GM19193 (cell line): ENCODE data around the gene ADH6.

ENCODE experiments used
- POLR2A ChIP-seq: IDR thresholded peaks from 4 replicates; pipeline ENCODE4 v1.6.1; 2011; ENCODE audit not compliant: insufficient read depth, insufficient read length; ENCODE audit errors: extremely low read depth

The ADH6 gene

DNA sequence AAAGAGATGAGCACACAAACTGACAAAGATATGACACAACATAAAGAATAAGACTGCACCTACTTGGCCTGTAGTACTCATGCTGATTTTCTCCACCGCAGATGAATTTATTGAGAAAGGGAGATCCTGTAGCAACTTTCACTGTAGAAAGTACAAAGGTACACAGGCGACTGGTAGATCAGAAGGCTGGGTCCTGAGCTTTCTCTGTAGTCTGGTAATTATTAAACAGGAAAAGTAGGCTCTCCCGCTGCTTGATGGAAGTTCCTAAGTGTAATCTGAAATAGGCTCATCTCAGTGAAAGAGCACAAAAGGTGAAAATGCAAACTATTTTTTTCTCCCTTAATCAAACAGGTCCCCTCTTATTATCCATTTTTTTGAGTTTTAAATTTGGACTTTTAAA lies at the start of gene ADH6:
ADH6 (minus strand) TSS at position 175 of the 400 bp plus-strand sequence; CDS start at position 81, 94 bp downstream.
- TF ChIP-seq POLR2A = no peak

DNA sequence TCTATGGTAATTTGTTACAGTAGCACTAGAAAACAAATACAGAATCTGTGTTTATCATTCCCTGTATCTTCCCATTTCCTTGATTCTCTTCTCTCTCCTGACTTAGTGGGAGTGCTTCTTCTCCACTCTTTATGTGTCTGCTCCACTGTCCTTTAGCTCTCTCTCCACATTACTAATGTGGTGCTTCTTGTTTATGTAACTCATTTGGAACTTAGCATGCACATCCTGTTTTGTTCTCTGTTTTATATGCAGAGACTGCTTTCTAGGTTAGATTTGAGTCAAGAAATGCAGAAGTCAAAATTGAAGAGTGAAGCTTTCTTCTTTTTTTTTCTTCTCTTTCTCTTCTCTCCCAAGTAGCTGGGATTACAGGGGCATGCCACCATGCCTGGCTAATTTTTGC lies 45.9 kb upstream of the ADH6 start:
- TF ChIP-seq POLR2A = no peak

DNA sequence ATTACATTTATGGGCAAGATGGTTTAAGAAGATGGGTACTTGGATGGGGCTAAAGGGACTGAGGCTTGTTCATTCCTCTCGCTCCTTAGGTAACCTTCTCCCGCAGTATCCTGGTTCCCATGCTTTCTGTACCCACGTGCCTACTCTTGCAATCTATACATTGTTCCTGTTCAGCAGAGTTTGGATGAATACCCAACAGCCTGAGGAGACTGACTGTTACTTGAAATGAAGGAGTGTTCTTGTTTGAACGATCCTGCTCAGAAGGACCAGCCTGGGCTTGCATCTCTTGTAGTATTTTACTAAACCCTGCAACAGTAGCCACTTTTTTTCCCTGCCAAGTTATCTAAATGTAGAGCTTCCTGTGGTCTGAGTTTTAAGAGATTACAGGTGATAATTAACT lies 33.7 kb upstream of the ADH6 start:
- TF ChIP-seq POLR2A = no peak

DNA sequence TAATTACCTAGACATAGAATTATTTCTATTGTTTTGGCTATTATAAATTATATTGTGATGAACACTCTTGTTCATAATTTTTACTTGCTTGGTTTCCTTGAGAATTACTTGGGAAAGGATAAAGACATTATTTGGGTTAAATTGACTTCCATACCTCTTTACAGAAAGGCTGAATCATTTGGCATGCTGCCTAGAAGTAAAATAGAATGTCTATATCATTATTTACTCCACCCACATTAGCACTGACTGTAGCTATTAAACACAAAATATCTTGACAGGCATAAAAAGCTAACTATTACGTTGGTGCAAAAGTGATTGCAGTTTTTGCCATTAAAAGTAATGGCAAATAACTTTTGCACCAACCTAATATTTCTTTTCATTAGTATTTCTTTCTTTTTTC lies 29.7 kb upstream of the ADH6 start:
- TF ChIP-seq POLR2A = no peak

DNA sequence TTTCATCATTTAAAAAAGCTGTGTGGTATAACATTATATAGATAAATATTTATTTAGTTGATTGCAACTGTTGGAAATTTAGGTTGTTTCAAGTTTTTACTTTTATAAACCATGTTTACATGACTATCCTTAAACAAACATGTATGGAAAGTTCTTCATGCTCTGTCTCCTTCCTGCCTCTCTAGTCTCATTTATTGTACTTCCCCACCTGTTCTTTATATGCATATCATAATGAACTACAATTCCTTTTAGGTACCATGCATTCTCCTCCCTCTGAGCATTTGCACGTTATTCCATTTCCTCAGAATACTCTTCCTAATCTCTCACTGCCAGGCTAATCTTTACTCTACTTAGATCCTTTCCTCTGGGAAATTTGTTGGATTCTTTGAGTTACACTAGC lies 16.9 kb upstream of the ADH6 start:
- no peak for TF ChIP-seq POLR2A

DNA sequence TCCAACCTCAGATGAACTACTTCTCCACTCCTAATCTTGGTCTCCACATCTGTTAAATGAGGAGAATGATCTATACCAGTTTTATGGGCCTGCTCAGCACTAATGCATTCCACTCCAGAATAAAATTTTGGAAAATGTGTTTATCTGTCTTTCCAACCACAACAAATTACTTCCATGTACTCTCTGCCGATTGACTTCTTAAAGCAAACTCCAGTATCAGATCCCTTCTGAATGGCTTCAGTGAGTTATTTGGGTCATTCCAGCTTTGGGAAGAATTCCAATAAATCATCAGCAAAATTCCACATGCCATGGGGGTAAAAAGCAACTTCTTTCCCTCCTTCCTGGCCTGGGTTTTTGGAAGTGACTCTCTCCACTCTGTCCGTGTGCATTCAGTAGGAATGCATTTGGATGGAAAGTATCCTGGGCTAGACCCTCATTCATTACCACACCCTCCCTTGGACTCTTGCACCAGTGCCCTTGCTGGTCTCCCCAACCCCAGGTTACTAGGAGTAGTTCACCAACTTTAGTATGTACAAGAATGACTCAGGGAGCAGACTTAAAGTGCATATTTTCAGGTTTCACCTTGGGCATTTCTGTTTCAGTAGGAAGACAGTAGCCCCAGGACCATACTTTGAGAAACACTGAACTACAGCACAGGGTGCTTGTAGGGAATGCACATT lies 15.4 kb upstream of the ADH6 start:
- TF ChIP-seq POLR2A = no peak

DNA sequence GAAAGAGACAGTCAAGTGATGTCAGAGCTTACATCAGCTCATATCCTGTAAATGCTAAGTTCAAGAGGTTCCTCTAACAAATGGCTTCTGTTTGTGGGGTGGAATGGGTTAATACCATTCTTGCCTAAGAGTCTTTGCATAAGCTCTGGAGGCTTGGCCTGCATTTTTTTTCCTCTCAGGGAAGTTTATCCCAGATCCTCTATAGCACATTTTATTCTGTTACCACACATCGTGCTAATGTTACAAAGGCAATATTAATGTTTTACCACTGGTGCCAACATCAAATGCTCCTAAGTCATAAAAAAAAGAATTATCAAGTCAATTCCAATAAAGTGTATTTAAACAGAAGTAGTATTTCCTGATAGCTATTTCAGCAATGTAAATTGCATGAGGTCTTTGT lies 2.9 kb upstream of the ADH6 start:
- TF ChIP-seq POLR2A = no peak

DNA sequence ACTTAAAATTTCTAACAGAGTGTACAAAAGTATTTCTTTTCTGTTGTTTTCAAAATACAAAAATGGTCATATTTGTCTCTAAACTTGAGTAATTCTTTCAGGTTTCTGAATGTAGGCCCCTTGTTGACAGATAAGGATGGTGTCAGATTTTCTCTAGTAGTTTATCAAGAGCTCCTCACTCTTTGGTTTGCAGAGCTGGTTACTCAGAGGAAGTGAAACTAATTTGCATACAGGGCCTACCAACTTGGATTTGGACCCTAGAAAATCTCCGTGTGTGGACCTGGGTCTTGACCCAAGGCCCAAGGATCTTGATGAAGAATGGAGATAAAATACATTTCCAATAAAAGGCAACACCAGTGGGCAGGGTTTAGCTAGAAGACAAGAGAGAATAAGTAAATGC lies 433 bp upstream of the ADH6 start:
- no peak for TF ChIP-seq POLR2A

DNA sequence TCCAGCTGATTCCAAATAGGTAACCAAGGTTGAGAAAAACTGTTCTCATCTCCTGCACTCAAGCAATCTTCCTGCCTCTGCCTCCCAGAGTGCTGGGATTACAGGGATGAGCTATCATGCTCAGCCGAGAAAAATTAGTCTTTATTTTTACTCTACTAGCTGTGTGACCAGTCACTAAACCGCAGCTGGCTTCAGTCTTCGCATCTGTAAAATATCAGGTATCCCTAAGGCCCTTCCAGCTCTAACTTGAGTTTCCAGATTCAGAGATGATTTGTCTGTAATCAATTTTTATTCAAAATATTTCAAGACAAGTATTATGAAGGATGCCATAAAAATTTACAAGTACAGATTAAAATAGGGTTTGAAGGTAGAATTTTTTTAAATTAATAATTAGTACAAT lies 3.5 kb downstream of the ADH6 start:
- TF ChIP-seq POLR2A = no peak

DNA sequence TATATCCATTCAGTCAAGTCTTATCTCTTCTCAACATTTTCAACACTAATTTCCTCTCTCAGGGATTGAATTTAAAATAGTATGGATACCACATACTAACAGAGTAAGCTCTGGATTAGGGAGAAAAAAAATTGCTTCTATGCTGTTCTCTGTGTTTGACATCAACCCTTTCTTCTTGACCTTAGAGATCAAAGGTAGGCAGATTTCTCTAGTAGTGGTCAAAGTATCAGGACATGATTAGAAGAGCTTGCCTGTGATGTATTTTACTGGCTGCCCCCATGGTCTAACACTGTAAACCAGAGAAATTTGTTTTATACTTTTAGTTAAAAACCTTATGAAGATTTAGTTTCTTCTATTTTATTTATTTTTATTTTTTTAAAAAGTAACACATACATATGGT lies 8.3 kb downstream of the ADH6 start:
- TF ChIP-seq POLR2A = no peak

DNA sequence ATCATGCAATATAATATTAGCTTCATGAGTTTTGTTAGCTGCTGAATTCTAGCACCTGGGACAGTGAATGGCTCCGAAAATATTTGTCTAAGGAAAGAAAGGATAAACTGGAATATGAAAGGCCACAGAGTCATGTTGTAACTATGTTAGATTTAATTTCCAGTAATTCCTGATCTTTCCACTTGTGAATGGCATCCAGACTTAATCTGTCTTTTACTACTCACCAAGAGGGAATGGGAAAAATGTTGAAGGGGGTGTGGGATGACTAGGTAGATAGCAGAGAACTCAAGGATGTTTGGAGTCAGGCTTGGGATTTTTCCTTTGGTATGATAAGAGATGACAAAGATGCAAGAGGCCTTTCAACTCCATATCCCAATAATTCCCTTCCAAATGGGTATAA lies 9.4 kb downstream of the ADH6 start:
- TF ChIP-seq POLR2A = no peak

DNA sequence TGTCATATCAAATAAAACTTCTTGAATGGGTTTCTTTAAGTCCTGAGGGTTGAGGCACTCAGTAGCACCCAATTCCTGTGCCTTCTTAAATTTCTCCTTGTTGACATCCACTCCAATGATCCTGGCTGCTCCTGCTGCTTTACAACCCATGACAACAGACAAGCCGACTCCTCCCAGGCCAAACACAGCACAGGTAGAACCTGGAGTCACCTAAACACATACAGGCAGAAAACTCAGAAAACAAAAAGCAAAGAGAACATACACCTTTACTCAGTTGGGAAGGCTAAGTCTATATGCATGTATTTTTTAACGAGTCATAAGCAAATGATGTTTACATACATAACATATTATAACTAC lies 10.3 kb downstream of the ADH6 start:
- no peak for TF ChIP-seq POLR2A

DNA sequence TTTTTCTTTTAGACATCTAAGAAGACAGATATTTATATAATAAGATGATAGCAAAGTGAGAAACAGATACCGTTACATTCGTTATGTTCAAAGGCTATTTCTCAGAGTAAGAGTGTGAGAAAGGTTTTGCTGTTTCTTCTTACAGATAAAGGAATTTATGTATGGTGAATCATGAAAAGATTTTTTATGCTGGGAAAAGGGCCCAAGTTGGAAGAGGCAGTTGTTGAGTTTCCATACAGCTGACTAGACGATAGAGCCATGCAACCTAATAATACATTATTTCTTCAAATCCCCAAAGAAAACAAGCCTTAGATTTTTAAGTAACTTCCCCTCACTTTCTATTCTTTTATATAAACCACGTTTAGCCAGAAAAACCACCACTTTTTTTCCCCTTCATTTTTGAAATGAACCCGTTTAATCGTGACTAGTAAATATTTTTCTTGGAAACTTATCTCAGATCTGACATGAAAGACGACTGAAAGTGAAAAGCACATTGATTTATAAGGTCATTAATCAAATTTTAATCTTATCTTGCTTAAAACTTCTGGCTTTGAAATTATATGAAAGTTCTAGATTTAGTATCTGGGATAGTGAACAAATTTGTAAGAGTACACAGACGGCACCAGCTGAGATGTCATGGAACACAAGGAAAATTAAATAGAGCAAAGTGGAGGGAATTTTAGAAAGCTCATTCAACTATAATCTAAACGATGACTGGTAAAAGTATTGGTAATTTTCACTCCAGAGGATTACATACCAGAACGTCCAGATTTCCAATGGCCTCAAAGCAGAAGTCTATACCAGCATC lies 10.9 kb downstream of the ADH6 start:
- TF ChIP-seq POLR2A = no peak

DNA sequence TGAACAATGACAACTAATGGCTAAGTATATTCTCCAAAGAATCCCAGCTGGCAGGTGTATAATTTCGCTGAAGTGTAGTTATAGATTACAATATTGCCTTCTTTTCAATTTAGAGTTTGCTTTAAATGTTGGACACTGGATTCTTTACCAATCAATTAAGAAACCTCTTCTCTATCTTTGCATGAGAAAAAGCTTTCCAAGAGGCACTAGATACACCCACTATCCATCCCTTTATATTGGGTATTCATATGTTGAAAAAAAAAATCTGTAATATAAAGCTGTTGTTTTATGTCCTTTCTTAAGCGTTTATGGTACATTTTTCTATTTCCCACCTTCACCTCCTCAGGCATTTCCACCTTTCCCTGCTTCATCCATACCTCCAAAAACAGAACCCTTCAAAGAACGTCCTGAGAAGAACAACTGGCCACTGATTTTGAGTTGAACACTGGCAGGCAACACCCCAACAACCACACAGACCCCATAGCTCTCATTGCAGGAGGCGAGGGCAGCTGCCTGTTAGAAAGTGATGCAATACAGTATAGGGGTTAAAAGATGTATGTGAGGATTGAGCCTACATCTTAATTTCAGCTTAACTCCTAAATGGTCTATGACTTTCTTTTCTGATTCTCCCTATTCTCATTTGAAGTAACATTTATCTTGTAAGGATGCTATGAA lies 11.8 kb downstream of the ADH6 start:
- no peak for TF ChIP-seq POLR2A

DNA sequence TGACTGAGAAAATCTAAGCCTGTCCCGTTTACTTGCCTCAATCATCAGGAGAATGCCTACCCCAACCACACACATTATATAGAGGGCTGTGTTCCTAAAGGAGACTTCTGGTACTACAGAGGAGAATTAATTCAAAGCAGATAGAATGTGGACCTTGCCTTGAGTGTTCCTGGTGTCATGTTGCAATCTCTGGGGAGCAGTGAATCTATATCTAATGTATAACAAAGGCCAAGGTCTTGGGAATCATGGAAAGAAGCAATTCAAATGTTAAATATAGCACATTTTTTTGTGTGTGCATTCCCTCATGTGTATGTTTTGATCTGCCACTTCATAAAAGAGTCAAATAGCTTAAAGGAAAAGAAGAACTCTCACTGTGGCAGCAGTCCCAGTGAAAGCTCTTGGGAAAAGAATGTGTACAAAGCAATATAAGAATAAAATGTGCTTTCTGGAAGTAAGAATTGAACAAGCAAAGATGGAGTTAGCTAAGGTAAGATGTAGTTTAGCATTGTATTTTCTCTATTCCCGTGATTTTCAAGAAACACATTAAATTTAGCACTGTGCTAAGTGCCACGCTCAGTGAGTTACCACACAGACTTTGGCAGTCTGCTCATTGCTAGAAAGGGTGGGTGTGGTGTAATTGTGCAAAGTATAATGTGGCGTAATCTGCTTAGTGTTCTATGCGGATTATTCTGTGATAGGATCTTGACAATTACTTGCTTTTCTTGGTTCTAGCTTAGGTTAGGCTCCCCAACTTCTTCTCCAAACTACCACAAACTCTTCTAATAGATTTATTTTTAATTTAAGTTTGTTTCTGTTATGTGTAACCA lies 13.7 kb downstream of the ADH6 start:
- no peak for TF ChIP-seq POLR2A
